H7 (cell line): Measurements from ENCODE around the gene GTF2A2. TPM values are rescaled to one million over a fixed set of nuclear protein-coding genes. Genes with fewer than 3 reads are reported as not detected.
"Not testable (repeated sequence)": the region's sequence is repeated elsewhere in the genome, so short reads cannot be mapped to it uniquely, and the experiment has no call there.

ENCODE experiments used
- DNase-seq: peaks from one replicate; pipeline ENCODE4 v3.0.0; 2012
- H3K27me3 ChIP-seq: 2 replicates; pipeline ENCODE4 v1.6.0; 2011; ENCODE audit warnings: mild to moderate bottlenecking, low read length; ENCODE audit not compliant: control insufficient read depth, insufficient read depth
- H3K36me3 ChIP-seq: replicated peaks from 2 replicates; pipeline ENCODE4 v1.5.1; 2011; ENCODE audit warnings: low read length; ENCODE audit not compliant: control insufficient read depth, insufficient read depth
- H3K4me3 ChIP-seq: 2 replicates; pipeline ENCODE4 v1.5.1; 2011; ENCODE audit warnings: low read depth, mild to moderate bottlenecking, control low read depth, low read length, moderate library complexity; ENCODE audit not compliant: insufficient read depth
- total RNA-seq: library from RNA; depleted of rRNA; stranded (reverse); fragments of >200 nt; shearing (Covaris generic); gene quantifications from 2 replicates; pipeline ENCODE4 v1.2.3, GENCODE V29; 2014

The GTF2A2 gene
- total RNA-seq, 1 experiment from 2014 or later = 63.4 TPM

DNA sequence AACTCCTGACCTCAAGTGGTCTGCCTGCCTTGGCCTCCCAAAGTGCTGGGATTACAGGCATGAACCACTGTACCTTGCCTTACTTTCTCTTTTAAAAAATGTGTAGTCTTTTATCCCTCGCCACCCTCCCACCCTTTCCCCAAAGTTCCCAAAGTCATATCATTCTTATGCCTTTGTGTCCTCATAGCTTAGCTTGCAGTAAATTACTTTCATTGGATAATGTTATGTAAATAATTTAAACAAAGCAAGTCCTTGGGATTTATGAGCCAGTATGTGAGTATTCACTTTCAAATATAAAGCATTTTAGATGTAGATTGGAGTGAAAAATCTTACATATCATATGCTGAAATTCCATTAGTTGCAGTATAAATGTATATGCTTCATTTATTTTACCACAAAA, 11.0 kb downstream of the GTF2A2 start:
- no peak for DNase-seq
- Histone ChIP-seq H3K4me3 (no peak overlapping the region), H3K36me3 (peaks cover 4% of the 10 kb centered on the region; the same call in 1 of the 2 replicates), H3K27me3 (no peaks in the 10 kb centered on the region)

DNA sequence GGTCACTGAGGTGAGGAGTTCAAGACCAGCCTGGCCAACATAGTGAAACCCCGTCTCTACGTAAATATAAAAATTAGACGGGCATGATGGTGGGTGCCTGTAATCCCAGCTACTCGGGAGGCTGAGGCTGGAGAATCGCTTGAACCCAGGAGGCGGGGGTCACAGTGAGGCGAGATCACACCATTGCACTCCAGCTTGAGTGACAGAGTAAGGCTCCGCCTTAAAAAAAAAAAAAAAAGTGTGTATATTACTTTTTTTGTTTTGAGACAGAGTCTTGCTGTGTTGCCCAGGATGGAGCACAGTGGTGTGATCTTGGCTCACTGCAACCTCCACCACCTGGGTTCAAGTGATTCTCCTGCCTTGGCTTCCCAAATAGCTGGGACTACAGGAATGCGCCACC, 11.5 kb downstream of the GTF2A2 start:
- DNase-seq, H3K4me3 ChIP-seq, H3K27me3 ChIP-seq, H3K36me3 ChIP-seq: not testable (repeated sequence)

DNA sequence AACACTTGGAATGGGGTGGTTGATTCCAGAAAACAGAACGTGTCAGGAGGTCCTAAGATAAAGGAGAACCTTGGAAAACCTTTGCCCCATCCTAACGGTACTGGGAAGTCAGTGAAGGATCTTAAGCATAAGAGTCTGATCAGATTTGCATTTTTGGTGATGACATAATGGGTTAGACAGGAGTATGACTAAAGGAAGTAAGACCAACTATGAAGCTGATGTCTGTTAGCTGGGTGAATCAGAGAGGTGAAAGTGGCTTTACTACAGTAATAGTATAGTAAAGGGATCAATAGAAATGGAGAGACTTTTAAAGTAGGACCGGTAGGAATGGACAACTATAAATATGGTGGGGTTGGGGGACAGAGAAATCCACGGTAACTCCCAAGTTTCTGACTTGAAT, 12.6 kb downstream of the GTF2A2 start:
- no peak for DNase-seq
- H3K27me3 ChIP-seq = no peaks in the 10 kb centered on the region
- H3K4me3 ChIP-seq = no peak overlapping the region
- H3K36me3 ChIP-seq = peaks cover 4% of the 10 kb centered on the region

DNA sequence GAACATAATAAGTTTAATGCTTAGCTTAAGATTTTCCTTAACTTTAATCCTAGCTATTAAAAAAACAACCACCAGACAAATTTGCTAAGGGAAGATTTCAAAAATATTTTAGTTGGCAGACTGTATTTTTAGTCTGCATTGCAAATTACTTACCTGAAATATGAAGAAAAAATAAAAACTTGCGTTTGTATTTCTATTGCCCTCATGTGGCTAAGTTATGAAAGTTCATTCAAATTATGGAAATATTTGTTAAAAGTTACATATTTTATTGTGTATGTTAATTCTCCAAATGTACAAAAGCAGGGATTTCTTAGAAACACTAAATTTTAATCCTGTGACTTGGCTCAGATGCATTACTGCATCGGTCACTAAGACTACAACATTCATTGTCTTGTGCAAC, 15.0 kb downstream of the GTF2A2 start:
- no peak for DNase-seq

DNA sequence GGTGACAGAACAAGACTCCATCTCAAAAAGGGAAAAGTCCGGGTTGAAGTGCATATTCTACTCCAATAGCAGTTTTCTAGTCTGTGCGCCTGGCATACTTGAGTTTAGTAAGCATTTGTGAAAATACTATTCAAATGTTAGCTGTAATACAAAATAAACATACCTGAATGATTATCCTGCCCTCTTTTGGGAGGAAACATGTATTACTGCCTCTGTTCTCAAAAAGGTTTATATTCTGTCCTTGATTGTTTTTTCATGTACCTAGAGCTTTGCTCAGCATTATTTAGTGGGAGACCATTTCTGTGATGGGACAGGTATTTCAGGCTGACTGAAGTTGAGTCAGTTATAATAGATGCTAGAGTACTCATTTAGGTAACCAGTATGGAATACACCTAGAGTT, 19.8 kb downstream of the GTF2A2 start:
- not testable (repeated sequence) for H3K4me3 ChIP-seq, H3K27me3 ChIP-seq, H3K36me3 ChIP-seq, DNase-seq

More for the DNA sequence above, 15.0 kb downstream of the GTF2A2 start:
- Histone ChIP-seq H3K27me3 (no peaks in the 10 kb centered on the region), H3K36me3 (peaks cover 4% of the 10 kb centered on the region), H3K4me3 (no peak overlapping the region)

DNA sequence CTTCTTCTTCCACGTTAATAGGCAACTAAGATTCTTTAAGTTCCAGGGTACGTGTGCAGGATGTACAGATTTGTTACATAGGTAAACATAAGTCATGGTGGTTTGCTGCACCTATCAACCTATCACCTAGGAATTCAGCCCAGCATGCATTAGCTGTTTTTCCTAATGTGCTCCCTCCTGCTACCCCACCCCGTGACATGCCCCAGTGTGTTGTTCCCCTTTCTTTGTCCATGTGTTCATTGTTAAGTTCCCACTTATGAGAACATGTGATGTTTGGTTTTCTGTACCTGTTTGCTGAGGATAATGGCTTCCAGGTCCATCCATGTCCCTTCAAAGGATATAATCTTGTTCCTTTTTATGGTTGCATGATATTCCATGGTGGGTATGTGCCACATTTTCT, 21.1 kb downstream of the GTF2A2 start:
- DNase-seq = no peak
- Histone ChIP-seq H3K4me3 (no peak overlapping the region), H3K36me3 (no peaks in the 10 kb centered on the region; the same call in none of the 2 replicates), H3K27me3 (no peaks in the 10 kb centered on the region)

DNA sequence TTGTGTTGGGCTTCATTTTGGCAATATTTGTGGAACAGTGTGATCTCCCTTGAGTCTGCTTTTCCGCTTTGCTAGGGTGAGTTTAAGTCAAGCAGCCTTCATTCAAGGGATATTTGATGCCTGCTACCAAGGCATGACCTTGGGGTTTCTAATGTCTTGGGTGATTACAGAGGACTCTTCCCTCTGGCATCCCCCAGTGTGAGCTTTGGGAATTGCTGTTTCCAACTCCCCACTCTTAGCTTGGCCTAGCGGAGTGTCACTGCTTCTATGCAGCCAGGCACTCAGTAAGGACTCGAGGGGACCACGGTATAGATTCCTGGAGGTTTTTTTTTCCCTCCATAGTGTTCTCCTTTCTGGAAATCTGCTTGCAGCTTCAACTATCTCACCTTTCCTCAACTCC, 24.6 kb downstream of the GTF2A2 start:
- peak; percentile 62 for DNase-seq
- H3K36me3 ChIP-seq = no peaks in the 10 kb centered on the region

DNA sequence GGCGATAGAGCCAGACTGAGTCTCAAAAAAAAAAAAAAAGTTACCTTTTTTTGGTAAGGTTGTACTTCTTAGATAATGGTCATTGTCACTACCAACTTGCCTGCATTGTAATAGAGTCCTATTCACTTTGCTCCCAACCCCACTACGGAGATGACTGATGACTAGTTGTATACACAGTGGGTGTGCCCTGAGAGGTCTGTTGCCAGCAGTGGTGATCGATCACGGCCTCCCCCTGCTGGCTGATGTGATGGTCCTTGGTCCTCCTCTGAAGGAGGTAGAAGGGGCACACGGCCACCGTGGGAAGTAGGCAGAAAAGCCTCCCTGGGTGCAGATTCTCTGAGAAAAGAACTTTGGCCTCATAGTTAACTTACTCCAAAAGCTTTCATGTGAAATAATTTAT, 35.0 kb downstream of the GTF2A2 start:
- no peak overlapping the region for H3K4me3 ChIP-seq
- H3K27me3 ChIP-seq = no peaks in the 10 kb centered on the region; the same call in 1 of the 2 replicates
- no peaks in the 10 kb centered on the region for H3K36me3 ChIP-seq
- peak; percentile 51 for DNase-seq

More for the DNA sequence above, 24.6 kb downstream of the GTF2A2 start:
- H3K4me3 ChIP-seq = no peak overlapping the region
- H3K27me3 ChIP-seq = no peaks in the 10 kb centered on the region

DNA sequence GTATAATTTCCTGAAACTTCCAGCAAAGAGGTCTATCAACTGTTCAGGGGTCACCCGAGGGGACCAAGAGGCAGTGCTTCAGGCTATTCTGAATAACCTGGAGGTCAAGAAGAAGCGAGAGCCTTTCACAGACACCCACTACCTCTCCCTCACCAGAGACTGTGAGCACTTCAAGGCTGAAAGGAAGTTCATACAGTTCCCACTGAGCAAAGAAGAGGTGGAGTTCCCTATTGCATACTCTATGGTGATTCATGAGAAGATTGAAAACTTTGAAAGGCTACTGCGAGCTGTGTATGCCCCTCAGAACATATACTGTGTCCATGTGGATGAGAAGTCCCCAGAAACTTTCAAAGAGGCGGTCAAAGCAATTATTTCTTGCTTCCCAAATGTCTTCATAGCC, 38.9 kb downstream of the GTF2A2 start:
- no peak overlapping the region for H3K4me3 ChIP-seq

DNA sequence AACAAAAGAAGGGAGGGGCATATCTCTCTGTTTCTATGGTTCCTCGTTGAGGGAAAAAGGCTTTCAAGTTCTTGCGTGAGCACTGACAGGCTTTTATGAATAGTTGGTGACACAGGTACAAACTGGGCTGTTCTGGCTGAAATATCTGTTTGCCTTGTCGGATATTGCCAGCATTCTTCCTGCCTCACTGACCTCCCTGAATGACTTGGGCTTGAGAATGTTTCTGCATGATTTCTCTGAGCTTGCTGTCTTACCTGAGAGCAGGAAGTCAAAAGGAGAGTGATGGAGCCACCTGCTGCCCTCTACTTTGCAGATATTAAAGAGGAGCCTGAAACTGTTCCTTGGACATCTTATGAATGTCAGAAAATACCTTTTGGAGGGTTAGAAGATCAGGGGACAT, 40.9 kb downstream of the GTF2A2 start:
- Histone ChIP-seq H3K4me3 (no peak overlapping the region), H3K36me3 (no peaks in the 10 kb centered on the region), H3K27me3 (no peaks in the 10 kb centered on the region; the same call in 1 of the 2 replicates)
- no peak for DNase-seq

More for the DNA sequence above, 38.9 kb downstream of the GTF2A2 start:
- no peak for DNase-seq
- Histone ChIP-seq H3K36me3 (no peaks in the 10 kb centered on the region), H3K27me3 (no peaks in the 10 kb centered on the region; the same call in 1 of the 2 replicates)

DNA sequence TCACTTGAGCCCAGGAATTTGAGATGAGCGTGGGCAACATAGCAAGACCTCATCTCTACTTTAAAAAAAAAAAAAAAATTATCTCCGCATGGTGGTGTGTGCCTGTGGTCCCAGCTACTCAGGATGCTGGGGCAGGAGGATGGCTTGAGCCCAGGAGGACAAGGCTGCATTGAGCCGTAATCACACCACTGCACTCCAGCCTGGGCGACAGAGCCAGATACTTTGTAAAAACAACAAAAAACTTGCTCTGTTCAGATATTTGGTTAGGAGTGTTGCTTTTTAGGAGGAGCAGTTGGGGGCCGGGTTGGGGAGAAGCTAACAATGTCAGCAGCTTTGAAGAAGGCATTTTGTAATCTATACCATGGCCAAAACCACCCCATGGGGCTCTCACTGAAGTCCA, 41.7 kb downstream of the GTF2A2 start:
- H3K4me3 ChIP-seq = no peak overlapping the region
- H3K36me3 ChIP-seq = no peaks in the 10 kb centered on the region
- no peaks in the 10 kb centered on the region; the same call in 1 of the 2 replicates for H3K27me3 ChIP-seq
- no peak for DNase-seq

DNA sequence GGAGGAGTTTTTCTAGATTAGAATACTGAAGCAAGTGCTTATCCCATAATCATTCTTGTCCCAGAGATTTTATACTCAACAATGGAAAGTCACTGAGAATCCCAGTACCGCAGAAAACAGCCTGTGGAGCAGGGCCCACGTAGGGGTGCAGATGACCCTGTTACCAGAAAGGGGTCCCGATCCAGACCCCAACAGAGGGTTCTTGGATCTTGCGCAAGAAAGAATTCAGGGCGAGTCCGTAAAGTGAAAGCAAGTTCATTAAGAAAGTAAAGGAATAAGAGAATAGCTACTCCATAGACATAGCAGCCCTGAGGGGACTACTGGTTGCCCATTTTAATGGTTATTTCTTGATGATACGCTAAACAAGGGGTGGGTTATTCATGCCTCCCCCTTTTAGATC, 43.2 kb downstream of the GTF2A2 start:
- no peak for DNase-seq
- Histone ChIP-seq H3K27me3 (no peaks in the 10 kb centered on the region; the same call in 1 of the 2 replicates), H3K36me3 (no peaks in the 10 kb centered on the region), H3K4me3 (no peak overlapping the region)

DNA sequence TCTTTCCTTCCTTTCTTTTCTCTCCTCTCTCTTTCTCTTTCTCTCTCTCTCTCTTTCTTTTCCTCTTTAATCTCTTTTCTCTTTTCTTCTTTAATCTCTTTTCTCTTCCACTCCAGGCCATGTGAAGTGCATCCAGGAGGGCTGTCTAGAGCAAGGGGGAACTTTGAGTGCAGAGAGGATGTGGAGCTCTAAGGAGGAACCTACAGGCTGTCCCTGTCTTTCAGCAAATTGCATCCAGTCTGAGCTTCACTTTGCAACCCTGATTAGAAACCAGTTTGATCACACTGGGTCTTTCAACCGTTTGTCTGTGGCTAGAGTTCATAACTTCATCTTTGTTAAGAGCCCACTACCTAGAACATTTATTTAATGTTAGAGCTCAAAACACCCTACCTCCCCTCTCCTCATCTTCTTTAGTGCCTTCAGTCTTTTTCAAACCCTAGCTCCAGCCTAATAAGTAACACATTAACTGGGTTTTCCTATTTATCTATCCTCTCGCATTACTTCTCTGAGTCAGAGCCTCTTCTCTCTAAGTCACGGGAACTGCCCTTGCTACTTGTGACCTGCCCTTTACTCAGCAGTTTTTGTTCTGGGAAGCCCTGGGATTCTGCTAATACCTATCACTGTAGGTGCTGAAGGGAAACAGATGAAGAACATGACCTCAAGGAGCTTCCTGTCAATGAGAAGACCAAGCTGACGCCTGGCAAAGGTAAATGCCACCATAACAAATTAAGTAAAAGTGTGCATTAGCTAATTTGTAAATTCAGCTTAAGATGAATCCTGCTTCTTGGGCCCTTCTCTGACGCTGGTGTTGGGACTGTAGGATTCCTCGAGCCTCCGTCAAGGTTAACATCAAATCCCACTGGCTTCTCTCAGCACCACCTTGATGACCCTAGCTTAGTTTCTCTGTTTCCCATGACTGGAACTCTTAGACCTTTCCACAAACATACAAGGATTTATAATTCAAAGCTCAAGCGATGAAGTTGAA, 45.7 kb downstream of the GTF2A2 start, which contains the start of gene GCNT3:
GCNT3 (plus strand) TSS at position 508 of the 985 bp plus-strand sequence. CDS start 6,456 bp downstream, outside the sequence.
- Histone ChIP-seq H3K27me3 (no peaks in the 10 kb centered on the region), H3K4me3 (no peak within 1 kb of the TSS), H3K36me3 (no peaks in the 10 kb centered on the region)
- no peak for DNase-seq

DNA sequence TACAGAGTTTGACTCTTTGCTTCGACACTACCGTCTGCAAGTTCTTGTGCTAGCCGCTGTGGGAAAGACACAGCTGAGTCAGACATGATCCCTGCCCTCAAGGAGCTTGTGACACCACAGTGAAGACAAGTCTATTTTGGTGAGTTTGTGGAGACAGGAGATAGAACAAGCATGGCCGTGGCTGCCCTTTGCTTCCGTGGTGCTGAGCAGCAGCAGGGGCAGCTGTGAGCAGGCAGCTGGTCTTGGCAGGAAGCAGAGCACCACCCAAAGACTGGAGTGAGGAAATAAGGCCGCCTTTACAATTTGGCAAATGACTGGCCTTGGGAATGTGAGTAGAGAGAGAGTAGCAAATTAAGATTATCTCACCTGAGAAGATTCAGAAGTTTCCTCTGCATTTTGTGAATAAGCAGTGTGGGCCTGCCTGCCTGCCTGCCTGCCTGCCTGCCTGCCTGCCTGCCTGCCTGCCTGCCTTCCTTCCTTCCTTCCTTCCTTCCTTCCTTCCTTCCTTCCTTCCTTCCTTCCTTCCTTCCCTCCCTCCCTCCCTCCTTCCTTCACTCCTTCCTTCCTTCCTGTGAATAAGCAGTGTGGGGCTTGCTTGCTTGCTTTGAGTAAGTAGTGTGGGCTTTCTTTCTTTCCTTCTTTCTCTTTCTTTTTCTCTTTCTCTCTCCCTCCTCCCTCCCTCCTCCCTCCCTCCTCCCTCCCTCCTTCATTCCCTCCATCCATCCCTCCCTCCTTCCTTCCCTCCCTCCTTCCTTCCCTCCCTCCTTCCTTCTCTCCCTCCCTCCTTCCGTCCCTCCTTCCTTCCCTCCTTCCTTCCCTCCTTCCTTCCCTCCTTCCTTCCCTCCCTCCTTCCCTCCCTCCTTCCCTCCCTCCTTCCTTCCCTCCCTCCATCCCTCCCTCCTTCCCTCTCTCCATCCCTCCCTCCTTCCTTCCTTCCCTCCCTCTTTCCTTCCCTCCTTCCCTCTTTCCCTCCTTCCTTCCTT, 47.3 kb downstream of the GTF2A2 start:
- Histone ChIP-seq H3K4me3 (no peak overlapping the region), H3K27me3 (no peaks in the 10 kb centered on the region), H3K36me3 (no peaks in the 10 kb centered on the region)
- peak; percentile 13 for DNase-seq
